Stimulated activated CD8-positive, alpha-beta memory T cell treated with anti-CD3 and anti-CD28 coated beads, Interleukin-15, amount 100 ng/mL, for 24 hours (primary cell): ENCODE results near the gene ADH7.
"Not testable (repeated sequence)": the region's sequence is repeated elsewhere in the genome, so short reads cannot be mapped to it uniquely, and the experiment has no call there.

ENCODE experiments used
- DNase-seq: peaks from one replicate; pipeline ENCODE4 v3.0.0-alpha.2; 2020; ENCODE audit warnings: low read depth

The ADH7 gene

GRCh38 chr4:99415762-99416161, 19.4 kb downstream of the ADH7 start:
- DNase-seq = not testable (repeated sequence)

GRCh38 chr4:99414902-99415301, 20.2 kb downstream of the ADH7 start:
- not testable (repeated sequence) for DNase-seq

DNA sequence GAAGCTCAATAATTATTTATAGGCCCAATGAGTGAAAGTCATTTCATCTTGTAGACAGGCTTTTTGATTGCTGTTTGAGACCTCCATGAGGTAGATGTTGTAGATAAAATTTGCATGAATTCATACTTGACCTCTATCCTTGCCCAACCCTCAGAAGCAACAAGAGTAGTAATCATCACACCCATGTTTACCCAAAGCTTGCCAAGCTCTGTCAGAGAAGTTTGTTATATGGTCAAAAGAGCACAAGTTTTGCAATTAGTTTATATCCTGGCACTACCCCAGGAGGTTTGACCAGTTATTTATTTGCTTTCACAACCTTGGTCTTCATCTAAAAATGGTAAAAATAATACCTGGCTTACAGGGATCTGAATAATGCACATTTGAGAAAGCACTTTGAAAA, 20.7 kb downstream of the ADH7 start:
- DNase-seq = no peak

DNA sequence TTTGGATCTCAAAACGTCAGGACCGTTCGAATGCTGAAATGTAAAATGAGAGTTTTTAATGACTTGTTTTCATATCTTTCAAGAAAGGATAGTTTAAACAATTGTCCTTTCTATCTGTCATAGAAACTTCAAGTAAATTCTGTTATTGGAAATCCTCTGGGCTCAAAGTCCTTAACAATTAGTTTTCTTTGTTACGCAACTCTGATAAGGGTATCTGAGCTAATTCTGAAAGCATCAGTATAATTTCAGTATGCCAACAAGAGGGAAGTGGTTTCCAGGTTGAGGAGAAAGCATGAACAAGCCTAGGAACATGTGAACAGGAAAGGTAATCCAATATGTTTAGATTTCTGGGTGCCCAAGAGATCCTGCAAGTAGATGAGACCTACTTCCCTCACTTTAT, 22.0 kb downstream of the ADH7 start:
- DNase-seq = no peak

DNA sequence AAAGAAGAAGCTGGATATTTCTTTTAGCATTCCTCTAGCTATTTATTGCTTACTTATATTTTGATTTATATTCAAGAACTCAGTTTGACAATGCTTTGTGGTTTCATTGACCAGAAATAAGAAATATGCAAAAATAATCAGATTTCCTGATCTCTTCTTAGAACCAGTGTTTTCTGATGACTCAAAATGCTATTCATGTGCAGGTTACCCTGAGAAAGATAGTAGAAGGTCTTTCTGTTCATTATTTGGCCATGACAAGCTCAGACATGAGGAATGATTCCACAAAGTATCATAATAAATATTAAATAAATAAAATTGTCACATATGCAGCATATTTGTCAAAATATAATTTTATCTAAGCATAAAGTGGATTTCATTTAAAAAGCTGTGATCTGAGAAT, 24.1 kb downstream of the ADH7 start:
- no peak for DNase-seq

DNA sequence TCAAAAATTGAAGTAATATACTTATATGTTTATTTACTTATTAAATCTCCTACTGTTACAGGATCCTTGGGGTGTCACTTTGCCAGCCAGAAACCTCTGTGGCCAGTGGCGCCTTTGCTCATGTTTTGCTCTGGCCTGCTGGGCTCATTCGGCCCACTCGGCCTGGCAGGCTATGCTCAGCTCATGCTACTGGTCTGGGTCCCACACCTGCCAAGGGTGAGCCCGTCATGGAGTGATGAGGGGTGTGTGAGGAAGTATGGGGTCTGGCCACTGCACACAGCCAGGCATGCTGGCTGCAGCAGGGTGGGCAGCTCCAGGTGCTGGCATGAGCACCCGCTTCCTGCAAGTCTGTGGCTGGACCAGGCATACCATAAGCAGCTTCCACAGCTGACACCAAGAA, 25.1 kb downstream of the ADH7 start:
- DNase-seq = no peak

DNA sequence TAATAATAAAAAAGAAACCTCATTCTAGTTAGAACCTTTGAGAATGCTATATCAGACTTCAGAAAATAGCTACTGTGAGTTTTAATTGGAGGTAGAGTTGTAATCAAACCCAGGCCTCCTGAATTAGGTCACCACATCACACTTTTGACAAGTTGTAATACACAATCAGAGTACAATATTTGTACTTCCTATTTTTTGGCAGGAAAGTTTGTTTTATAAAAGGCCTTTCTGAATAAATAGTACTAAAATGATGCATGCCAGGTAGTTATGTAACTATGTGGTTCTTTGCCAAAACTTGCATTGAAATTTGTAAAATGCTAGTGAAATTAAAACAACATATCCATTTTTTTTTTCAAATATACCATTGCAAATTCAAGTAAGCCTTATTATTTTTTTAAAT, 26.8 kb downstream of the ADH7 start:
- no peak for DNase-seq

- DNase-seq = no peak
Measured at GRCh38 chr4:99405433-99406115, 29.6 kb downstream of the ADH7 start.

- DNase-seq = no peak
Measured at GRCh38 chr4:99404595-99405287, 30.4 kb downstream of the ADH7 start.

DNA sequence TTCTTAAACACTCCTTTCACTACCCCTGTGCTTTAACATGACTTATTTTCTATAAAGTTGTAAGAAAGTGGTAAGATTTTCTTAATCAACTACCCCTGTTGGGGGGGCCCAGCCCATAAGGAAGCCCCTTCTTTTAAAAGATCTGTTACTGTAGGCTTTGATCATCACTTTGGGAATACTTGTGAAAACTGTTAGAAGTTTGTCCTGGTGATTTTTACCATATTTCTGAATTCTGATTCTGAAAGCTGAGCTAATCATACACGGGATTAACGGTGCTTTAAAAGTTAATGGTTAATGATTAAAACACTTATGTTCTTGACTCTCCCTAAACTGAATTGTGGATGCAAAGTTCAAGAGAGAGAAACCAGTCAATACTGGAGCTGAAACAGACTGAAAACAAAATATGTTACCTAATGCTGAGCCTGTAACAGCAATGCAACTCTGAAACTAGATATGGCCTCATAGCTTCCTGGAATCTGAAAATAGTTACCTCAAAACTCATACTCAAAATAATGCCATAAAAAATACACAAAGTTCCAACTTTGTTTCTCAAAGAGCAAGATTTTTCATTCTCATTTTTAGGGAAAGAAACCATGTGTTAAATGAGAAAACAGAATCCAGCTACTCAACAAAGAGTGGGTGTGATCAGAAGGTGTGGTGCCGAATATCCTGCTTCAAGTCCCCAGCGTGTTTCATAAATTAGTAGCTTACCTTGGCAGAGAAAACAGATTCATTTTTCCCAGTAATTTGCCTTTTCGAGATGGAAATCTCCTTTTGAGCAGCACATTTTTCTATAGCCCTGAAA, 31.6 kb downstream of the ADH7 start:
- no peak for DNase-seq

DNA sequence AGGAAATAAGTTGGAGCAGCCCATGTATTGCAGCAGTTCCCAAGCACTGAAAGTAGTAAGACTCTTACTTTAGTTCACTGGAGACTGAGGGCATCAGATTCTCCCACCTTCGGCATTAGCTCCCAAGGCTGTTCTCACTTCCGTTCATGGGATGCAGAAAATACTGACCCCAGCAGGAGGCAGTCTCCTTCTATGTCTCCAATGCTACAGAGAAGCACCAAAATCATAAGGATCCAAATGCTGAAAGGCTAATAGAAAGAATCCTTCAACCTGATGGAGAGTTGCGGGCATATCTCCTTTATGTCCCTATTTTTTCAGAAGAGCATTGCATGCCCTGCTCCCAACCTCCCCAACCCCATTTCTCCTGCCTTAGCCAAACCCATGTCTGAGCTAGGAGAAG, 32.4 kb downstream of the ADH7 start:
- DNase-seq = no peak

DNA sequence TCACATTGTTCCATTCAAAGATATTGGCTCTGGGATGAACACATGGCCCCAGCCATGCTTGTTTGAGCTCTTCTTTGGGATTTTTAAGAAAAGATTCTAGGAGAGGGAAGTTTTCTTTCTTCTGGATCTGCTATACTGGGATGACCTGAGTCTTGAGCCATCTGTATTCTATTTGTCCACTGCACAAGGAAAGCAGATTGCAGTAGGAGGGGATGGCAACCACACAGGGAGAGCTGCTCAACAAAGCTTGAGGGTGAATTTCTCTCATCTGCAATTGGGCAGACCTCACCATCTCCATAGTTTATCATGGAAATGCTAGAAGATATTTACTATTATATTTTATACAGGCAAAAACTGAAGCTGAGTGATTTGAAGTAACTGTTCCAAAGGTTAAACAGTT, 34.3 kb downstream of the ADH7 start:
- no peak for DNase-seq

- no peak for DNase-seq
Measured at GRCh38 chr4:99399017-99399416, 36.1 kb downstream of the ADH7 start.

GRCh38 chr4:99395595-99396364, 39.4 kb downstream of the ADH7 start:
- DNase-seq = no peak

DNA sequence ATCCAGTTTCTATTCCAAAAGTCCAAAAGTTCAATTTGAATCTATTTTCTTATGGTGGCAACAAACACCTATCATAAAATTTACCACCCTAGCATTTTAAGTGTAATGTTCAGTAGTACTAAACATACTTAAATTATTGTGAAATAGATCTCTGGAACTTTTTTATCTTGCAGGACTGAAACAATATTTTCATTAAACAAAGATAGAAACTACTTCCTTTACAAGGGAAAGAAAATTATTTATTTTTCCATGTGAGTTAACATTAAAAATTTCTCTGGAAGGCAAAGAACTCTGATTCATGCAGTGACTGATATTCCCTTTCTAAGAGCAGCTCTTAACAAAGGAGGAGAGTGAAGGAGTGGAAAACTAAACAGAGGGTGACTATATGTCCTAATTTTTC, 40.2 kb downstream of the ADH7 start:
- DNase-seq = no peak

DNA sequence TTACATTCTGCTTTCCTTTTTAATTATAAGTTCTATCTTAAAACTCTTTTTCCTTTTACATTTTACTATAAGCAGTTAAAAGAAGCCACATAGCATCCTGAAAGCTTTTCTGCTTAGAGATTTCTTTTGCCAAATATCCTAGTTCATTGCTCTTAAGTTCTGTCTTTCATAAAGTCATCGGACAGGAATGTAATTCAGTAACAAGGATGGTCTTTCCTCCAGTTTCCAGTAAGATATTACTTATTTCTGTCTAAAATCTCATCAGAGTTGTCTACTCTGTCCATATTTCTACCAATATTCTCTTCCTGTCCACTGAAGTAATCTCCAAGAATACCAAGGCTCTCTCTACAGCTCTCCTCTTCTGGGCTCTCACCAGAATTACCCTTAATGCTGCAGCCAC, 45.1 kb downstream of the ADH7 start:
- DNase-seq = no peak

- DNase-seq = no peak
Measured at GRCh38 chr4:99389606-99390005, 45.5 kb downstream of the ADH7 start.

DNA sequence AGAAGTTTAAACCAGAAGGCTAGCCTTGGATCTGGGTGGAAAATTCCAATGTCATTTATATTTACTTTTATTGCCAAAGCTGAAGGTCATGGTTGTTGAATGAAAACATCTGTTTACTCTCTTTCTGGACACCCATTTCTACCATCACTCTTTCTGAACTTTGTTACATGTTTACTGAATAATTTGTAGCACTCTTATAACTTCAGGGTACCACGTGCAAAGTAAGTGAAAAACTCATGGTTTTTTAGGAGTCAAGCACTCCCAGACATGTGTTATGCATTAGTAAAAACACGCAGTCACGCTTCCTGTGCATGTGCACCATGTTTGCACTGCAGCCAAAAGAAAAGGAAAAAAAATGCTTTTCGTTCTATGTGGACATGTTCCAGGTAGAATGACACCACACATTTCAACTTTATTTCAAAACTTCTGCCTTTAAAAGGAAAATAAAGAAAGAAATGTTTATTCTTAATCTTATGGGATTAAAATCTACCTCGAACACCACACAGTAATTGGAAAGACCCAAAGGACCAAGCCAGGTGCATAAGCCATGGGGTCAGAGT, 51.2 kb downstream of the ADH7 start:
- DNase-seq = no peak

DNA sequence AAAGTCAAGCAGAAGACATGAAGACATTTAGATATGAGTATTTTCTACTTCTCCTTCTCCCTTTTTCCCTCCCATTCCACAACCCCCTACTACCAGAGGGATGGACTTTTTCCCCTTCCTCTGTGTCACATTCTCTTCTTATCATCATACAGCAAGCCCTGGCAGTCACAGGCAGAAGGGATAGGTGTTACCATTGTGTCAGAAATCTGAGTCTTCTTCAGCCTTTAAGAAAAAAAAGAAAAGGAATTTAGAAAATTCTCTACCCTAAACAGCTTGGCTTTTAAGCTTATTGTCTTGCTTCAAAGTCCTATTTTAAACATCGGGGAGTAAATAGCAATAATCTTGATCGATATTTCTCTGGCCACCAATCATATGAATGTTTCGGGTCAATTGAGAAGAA, 51.7 kb downstream of the ADH7 start:
- no peak for DNase-seq

DNA sequence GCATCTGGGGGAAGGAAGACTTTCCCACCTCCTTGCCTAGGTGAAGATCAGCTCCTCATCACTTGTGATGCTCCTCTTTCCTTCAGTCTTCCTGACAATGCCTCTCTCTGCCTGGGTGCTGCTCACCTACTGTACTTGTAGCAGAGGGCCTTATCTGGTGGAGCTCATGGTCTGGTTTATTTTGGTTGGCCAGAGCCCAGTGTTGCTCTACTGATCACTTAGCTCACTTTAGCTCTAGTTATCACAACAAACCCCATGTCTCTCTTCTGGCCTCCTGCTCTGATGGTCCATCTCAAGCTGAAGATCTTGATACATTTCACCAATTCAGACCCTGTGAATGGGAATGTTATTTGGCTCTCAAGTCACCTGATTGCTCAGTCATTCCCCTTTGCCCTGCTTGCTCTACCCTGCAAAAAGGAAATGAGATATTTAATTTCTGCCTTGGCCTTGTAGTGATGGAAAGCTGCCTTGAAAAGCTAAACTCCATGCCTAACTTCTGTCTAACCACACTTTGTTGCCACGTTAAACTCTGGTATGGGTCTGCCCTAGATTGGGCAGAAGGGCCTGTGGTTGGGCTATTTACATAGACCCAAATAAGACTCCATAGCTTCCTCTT, 52.3 kb downstream of the ADH7 start:
- DNase-seq = no peak

DNA sequence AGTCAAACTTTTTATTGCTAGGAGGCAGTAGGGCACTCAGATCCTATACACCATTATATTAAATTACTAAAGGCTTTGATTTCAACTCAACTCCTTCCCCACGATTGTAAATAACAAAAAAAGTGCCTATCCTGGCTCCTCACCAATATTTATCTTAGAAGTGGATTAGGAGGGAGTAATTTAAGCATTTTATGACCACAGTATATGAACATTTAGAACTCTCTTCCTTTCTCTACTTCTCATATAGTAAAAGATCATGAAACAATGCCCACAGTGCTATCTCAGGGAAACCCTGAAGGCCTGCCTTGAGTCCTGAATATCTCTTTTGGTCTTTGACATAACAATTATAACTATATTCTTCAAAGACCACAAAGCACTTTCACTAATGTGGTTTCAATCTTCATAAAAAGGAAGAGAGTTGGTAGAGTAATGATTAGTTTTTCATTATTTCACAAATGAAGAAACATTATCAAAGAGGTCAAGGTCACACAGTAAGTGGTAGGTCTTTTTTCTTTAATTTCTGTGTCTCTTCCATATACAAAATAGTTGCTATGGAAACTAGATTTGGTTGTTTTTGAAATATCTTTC, 53.5 kb downstream of the ADH7 start:
- no peak for DNase-seq
